K562 (cell line): ENCODE results near the gene HOXC4. TPM values are rescaled to one million over a fixed set of nuclear protein-coding genes. Genes with fewer than 3 reads are reported as not detected.

ENCODE experiments used
- ATAC-seq: fragments of 200-7000 bp; cut with Tn5 transposase; 3 replicates; pipeline ENCODE4 v1.9.1; 2020; ENCODE audit warnings: moderate library complexity
- BruUV-seq: library from RNA; stranded (reverse); fragments of 400-500 nt; replicated peaks from 2 replicates; lab custom pipeline; 2021; lab: Mats Ljungman, UMichigan
- CTCF ChIA-PET: fragments of 300-600 bp; formaldehyde crosslinking; extraction: SDS; loops from one replicate; lab custom pipeline; 2021; ENCODE audit warnings: low intra/inter-chr PET ratio; lab: Yijun Ruan, JAX
- POLR2A ChIA-PET: fragments of 300-600, 350-650 bp; sonication (Branson Sonifier 250); formaldehyde crosslinking; extraction: SDS; loops from one replicate; lab custom pipeline; 2021; ENCODE audit warnings: antibody characterized with exemption, inconsistent platforms; lab: Yijun Ruan, JAX
- DNase-seq, 4 experiments: peaks; one replicate each; pipeline versions ENCODE4 v3.0.0 to v3.0.0-alpha.2; 2011 to 2018; ENCODE audit warnings: low spot score in 3 of 4, mixed read lengths in 3 of 4; ENCODE audit errors: extremely low read depth in 1 of 4
- FAIRE-seq: peaks from 2 replicates; lab custom pipeline; 2011; peaks lifted over from hg19 to GRCh38; lab: Jason Lieb, UNC
- H2AFZ ChIP-seq: 2 replicates; pipeline ENCODE4 v1.6.0; 2011; ENCODE audit warnings: low read depth, low read length, control low read depth, inconsistent platforms
- H3K27ac ChIP-seq: fragments of 200-600 bp; 3 replicates; pipeline ENCODE4 v1.8.0; 2011; ENCODE audit warnings: low read depth, mild to moderate bottlenecking, control low read depth, inconsistent platforms, low read length, moderate library complexity, mixed read lengths; ENCODE audit errors: extremely low read depth
- H3K27me3 ChIP-seq, 2 experiments: fragments of 300-600 bp in 1 of 2; 2 replicates in 1 of 2; 3 replicates in 1 of 2; pipeline versions ENCODE4 v1.6.0 to v1.8.0; 2011; ENCODE audit warnings: inconsistent platforms in 2 of 2, low read length in 2 of 2, mild to moderate bottlenecking in 1 of 2, mixed read lengths in 1 of 2, moderate library complexity in 1 of 2; ENCODE audit not compliant: control insufficient read depth in 2 of 2, insufficient read depth in 2 of 2
- H3K36me3 ChIP-seq: fragments of 300-600 bp; 3 replicates; pipeline ENCODE4 v1.8.0; 2011; ENCODE audit warnings: mild to moderate bottlenecking, low read length, inconsistent platforms; ENCODE audit not compliant: control insufficient read depth, insufficient read depth
- H3K4me1 ChIP-seq, 2 experiments: fragments of 200-600 bp in 1 of 2; replicated peaks in 1 of 2; 2 replicates in 1 of 2; 3 replicates in 1 of 2; pipeline versions ENCODE4 v1.5.1 to v1.8.0; 2011; ENCODE audit warnings: inconsistent platforms in 2 of 2, low read length in 2 of 2, mild to moderate bottlenecking in 1 of 2, mixed read lengths in 1 of 2, moderate library complexity in 1 of 2; ENCODE audit not compliant: control insufficient read depth in 2 of 2, insufficient read depth in 2 of 2
- H3K4me2 ChIP-seq: 2 replicates; pipeline ENCODE4 v1.6.1; 2011; ENCODE audit warnings: low read length, control low read depth, inconsistent platforms, mixed read lengths; ENCODE audit not compliant: insufficient read depth
- H3K4me3 ChIP-seq: fragments of 200-600 bp; sonication (generic), shearing (Covaris generic); 2 replicates; pipeline ENCODE4 v1.5.1; 2016; ENCODE audit warnings: control low read depth, inconsistent platforms
- H3K79me2 ChIP-seq: fragments of 200-600 bp; 3 replicates; pipeline ENCODE4 v1.8.0; 2011; ENCODE audit warnings: low read length, inconsistent platforms; ENCODE audit not compliant: control insufficient read depth, insufficient read depth
- H3K9ac ChIP-seq, 2 experiments: 2 replicates each; pipeline versions ENCODE4 v1.6.0 to v1.6.1; 2011; ENCODE audit warnings: low read depth in 2 of 2, low read length in 2 of 2, control low read depth in 1 of 2, inconsistent platforms in 1 of 2, mild to moderate bottlenecking in 1 of 2, mixed read lengths in 1 of 2; ENCODE audit not compliant: insufficient read depth in 1 of 2
- H3K9me1 ChIP-seq: one replicate; pipeline ENCODE4 v1.6.0; 2011; ENCODE audit warnings: inconsistent platforms, mild to moderate bottlenecking, low read length, moderate library complexity; ENCODE audit not compliant: control insufficient read depth, insufficient read depth
- H3K9me3 ChIP-seq: replicated peaks from 2 replicates; pipeline ENCODE4 v1.5.1; 2011; ENCODE audit warnings: low read depth, low read length, inconsistent platforms; ENCODE audit not compliant: control insufficient read depth, insufficient read depth
- H4K20me1 ChIP-seq: replicated peaks from 2 replicates; pipeline ENCODE4 v1.6.1; 2011; ENCODE audit warnings: low read length, inconsistent platforms, mixed read lengths; ENCODE audit not compliant: control insufficient read depth, insufficient read depth
- MCM7 ChIP-seq, 2 experiments: fragments of 450-650 bp; IDR thresholded peaks; 2 replicates each; pipeline ENCODE4 v1.6.1; 2016 to 2018
- PHF20 ChIP-seq: fragments of 450-650 bp; IDR thresholded peaks from 2 replicates; pipeline ENCODE4 v1.6.1; 2018; ENCODE audit not compliant: partially characterized antibody
- XRCC5 ChIP-seq: fragments of 200-400 bp; formaldehyde crosslinking; IDR thresholded peaks from 2 replicates; pipeline ENCODE4 v1.6.1; 2017; ENCODE audit warnings: low read depth, mild to moderate bottlenecking, low read length
- ZNF780A ChIP-seq: fragments of 250-450 bp; sonication (Bioruptor Pico); IDR thresholded peaks from 2 replicates; pipeline ENCODE4 v1.5.0; 2021; ENCODE audit warnings: mild to moderate bottlenecking
- WGBS: fragments of 100-300 bp; shearing (Covaris generic); methylation state at CpG from one replicate; pipeline ENCODE4 v1.1.6; 2016; ENCODE audit warnings: low coverage, mixed read lengths; ENCODE audit not compliant: insufficient coverage; ENCODE audit errors: missing lambda C conversion rate; 5-methylcytosine and 5-hydroxymethylcytosine counted together
- in situ Hi-C: fragments of 300-500 bp; cut with MboI; formaldehyde crosslinking; loops from 4 replicates; pipeline ENCODE4 v1.15.0; 2018; ENCODE audit warnings: inconsistent platforms, mixed read lengths
- intact Hi-C: fragments of 100-400 bp; cut with micrococcal nuclease; formaldehyde crosslinking; loops from 2 replicates; pipeline ENCODE4 v1.14.2; 2022
- polyA plus RNA-seq, 8 experiments: library from polyadenylated mRNA; depleted of rRNA in 4 of 8; stranded (reverse) in 5 of 8; unstranded in 3 of 8; fragments of >200 nt; fragmentation: Nextera tagmentation in 2 of 8; fragmentation: Illumina TruSeq in 1 of 8; extraction: Ambion mirVana in 2 of 8; extraction: Trizol in 1 of 8; gene quantifications; 2 replicates each; pipeline versions ENCODE4 v1.2.1 to v1.2.3, GENCODE V29; 2011 to 2014; ENCODE audit warnings: inconsistent platforms in 1 of 8, missing spikeins in 1 of 8
- total RNA-seq, 7 experiments: library from RNA; depleted of rRNA in 6 of 7; stranded (reverse); fragments of >200 nt in 6 of 7; fragmentation: Illumina TruSeq in 2 of 7; extraction: Trizol in 2 of 7; gene quantifications; 2 replicates each; pipeline versions ENCODE4 v1.2.1 to v1.2.3, GENCODE V29; 2011 to 2021; ENCODE audit warnings: low replicate concordance in 1 of 7

HOXC4 gene
- total and polyA plus RNA-seq, 9 of the 15 experiments (the other 6 are each of a cell fraction or from before 2014, with no cell fraction given): 0.06 to 1.5 (median 0.44) TPM; not detected in 1

- no peaks in the 10 kb centered on the region for H3K79me2 ChIP-seq
- no TSS peak for BruUV-seq
- ChIA-PET CTCF (no interaction called here), POLR2A (interaction anchor here (0.7 to 1.1 kb wide), 3 partner anchors 137 to 628 kb away, joined by 3 to 5 read pairs (median 3); no protein-coding TSS in a partner anchor)
- H2AFZ ChIP-seq: peak overlapping the region; percentile 44; the same call in 1 of the 2 replicates
- no peak overlapping the region for H3K27ac ChIP-seq
- peak overlapping the region in 1 of 2 experiments; percentile 33; a peak in 1 of 4 replicates for H3K9ac ChIP-seq
- intact Hi-C loops (no loop called here), in situ Hi-C loops (loop anchor here (10.0 kb wide), 1 partner anchor 167 kb away; no protein-coding TSS in a partner anchor)
- ATAC-seq (no peak), DNase-seq (no peak), FAIRE-seq (no peak)
- peaks cover 3 to 26% of the 10 kb centered on the region in 2 experiments; a peak in 4 of 5 replicates for H3K4me1 ChIP-seq
- H3K4me3 ChIP-seq: no peak overlapping the region
- H4K20me1 ChIP-seq: no peaks in the 10 kb centered on the region
- no peaks in the 10 kb centered on the region for H3K9me3 ChIP-seq
- no peak overlapping the region for H3K4me2 ChIP-seq
- no peak for TF ChIP-seq XRCC5
- TF ChIP-seq ZNF780A (CRISPR knock-in tag): no peak
- TF ChIP-seq PHF20: no peak
- no peak for TF ChIP-seq MCM7 (IDR thresholded peaks at IDR 0.05)
- H3K27me3 ChIP-seq: no peaks in the 10 kb centered on the region
- no peaks in the 10 kb centered on the region for H3K9me1 ChIP-seq
- WGBS: 74% methylated on average over 2 of the region's 3 CpGs
- H3K36me3 ChIP-seq: peaks cover 2% of the 10 kb centered on the region; the same call in 1 of the 3 replicates
These were observed 26.2 kb upstream of the HOXC4 start for GRCh38 chr12:54027442-54027786.
